G401 (cell line): ENCODE data around the gene TAGLN2. TPM values are rescaled to one million over a fixed set of nuclear protein-coding genes. Genes with fewer than 3 reads are reported as not detected.
A peak's percentile ranks its signal among the peaks of the same experiment; 100 is the strongest.

Experiments used
- DNase-seq: peaks from one replicate; pipeline ENCODE4 v3.0.0-alpha.2; 2015; ENCODE audit warnings: low spot score
- in situ Hi-C: cut with HindIII; loops from 2 replicates; pipeline ENCODE4 v1.10.0; 2016; ENCODE audit warnings: low sequenced_read_pairs, mixed read lengths
- total RNA-seq: library from RNA; depleted of rRNA; stranded (reverse); fragments of >200 nt; shearing (Covaris generic); gene quantifications from 2 replicates; pipeline ENCODE4 v1.2.3, GENCODE V29; 2014

Gene TAGLN2
- total RNA-seq, 1 experiment from 2014 or later = 27.1 TPM

DNA sequence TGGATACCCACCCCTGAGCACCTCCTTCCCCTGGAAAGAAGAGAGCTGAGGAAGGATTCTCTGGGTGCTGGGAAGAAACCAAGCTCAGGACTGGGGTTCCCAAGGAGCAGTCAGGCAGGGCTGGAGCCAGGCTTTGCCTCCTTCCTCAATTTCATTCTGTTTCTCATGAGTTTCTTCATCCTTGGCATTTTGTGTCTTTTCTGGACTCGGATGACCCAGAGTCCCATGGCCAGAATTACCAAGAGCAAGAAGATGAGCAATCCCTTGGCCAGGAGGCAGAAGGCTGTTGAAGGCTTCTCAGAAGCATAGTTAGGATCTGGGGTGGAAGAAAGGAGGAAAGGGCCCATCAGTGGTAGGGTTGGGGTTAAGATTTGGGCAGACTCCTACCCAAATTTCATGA, 26.2 kb upstream of the TAGLN2 start:
- no peak for DNase-seq
- in situ Hi-C loops = no loop called here

DNA sequence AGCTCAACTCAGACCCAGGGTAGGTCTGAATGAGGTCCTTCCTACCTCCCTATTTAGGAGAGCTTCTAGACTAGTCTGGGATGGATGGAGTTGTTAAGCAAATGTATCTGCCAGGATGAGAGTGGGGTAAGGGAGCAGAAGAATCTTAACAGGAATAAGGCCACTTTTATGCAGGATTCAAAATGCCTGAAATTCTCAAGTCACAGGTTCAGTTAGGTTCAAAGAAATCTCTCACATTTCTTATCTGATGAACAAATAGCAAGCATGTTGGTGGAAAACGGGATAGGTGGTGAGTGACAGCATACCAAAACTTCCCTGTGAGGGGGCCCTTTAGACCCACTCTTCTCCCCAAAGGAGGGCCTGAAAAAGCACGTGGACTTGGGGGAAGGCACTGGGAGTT, 25.7 kb upstream of the TAGLN2 start:
- DNase-seq = no peak
- in situ Hi-C loops = no loop called here

DNA sequence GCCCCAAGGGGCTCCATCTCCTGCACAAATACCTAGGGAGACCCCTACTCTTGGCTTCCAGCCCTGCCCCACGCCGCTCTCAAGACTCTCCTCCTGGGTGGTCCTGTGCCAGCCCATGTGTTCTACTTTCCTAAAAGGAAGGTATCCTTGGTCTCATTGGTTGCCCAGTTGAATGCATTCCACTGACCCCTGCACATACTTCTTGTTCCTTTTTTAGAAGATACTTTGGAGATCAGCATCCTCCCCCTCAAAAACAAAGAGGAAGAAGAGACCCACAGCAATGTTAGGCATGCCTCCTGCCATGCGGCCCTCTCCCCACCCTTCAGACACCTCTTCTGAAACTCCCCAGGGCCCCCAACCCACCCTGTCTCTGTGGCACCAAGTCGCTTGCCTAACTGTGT, 24.7 kb upstream of the TAGLN2 start:
- in situ Hi-C loops = no loop called here

DNA sequence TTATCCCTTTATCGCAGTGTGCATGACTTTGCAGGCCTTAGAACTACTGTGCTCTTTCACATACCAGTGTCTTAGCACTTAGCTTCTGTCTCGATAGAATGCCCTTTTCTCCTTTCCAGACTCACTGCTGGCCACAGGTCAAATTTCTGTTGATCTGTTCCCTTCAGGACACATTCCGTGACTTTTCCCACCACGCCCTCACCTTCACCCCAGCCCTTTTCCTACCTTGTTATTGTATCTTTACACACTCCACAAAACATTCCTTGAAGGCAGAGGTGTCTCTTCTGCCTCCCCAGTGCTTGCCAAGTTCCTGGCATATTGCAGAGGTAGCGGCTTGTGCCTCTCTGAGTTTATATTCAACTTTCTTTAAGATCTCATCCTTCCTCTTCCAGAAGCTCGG, 23.8 kb upstream of the TAGLN2 start:
- in situ Hi-C loops = no loop called here
- DNase-seq = no peak

More for the DNA sequence above, 24.7 kb upstream of the TAGLN2 start:
- no peak for DNase-seq

DNA sequence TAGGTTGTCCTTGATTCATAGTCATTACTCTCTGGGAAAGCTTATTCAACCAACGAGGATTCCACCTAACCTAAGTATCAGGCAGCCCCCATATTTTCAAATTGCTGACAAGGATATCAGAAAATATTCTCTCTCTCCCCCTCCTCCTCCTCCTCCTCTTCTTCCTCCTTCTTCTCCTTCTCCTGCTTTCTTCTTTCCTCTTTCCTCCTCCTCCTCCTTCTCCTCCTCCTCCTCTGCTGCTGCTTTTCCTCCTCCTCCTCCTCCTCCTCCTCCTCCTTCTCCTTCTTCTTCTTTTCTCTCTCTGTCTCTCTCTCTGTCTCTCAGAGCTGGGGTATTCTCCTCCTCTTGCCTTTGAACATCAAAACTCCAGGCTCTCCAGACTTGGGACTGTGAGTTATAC, 22.6 kb upstream of the TAGLN2 start:
- DNase-seq = no peak
- in situ Hi-C loops = no loop called here

DNA sequence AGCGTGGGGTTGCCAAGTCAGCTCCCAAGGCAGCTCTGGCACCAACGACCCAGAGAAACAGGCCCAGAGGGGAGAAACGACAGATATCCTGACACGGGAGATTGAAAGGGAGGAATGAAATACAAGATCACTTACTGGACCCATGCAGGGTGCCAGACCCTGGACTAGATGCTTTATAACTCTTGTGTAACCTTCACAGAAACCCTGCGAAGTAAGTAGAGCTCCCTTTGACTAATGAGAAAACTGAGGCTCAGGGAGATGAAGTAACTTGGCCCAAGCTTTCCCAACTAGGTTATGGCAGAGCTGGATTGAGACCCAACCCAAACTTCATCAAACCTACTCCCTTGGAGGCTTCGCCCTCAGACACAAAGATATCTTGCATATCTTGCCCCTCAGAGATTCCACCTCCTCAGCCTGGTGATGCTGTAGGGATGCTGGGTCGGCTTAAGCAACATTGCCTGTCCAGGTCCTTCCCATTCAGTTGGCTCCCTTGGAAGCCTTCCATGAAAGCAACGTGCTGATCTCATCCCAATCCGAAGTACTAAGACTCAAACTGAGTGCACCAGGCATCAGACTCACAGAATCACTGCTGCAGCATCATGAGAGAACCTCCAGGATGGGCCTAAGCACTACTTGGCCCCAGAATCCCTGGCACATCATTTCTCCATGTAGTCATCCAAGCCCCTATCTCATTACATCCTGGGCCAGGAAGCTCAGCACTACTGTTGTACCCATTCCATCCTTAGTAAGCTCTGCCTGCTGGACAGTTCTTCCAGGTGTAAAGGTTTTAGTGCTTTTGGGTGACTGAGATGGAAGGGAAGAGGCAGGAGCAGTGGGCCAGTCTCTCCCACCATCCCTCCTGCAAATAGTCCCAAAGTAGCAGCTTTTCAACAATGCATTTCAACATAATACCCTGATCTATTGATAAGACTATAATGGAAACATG, 21.2 kb upstream of the TAGLN2 start:
- peak; percentile 14 for DNase-seq
- in situ Hi-C loops = no loop called here

DNA sequence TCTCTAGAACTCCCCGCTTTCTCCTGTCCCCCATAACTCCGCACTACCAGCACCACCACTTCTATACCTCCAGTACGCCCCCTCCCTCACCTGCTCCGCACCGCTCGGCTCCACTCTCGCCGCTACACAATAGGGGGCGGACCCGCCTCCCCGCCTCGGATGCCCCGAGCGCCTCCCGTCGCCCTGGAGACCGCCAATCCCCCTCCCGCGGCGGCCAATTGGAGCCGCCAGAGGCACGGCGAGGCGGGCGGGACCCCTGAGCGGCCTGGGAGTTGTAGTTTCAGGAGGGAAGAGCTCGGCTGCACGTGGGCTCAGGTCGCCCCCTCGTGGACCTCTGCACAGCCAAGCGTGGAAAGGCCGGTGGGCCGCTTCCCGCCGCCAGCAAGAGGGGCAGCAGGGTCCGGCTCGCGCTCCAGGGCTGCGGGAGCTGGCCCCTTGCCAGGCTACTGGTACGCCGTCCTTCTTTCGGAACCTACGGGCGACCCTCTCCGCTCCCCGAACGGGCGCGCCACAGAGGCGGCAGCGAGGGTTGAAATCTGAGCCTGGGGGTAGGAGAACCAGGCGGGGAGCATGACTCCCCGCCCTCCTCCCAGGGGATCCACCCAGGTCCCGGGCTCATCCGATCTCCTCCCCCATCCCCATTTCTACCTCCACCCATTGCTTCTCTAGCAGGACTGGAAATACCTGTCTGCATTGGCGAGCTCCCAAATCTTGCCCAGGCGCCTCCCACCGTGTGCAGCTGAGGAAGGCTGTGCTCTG, 20.4 kb upstream of the TAGLN2 start, which contains the start of gene IGSF9:
TSS of gene IGSF9 (minus strand) at position 131 of the 759 bp plus-strand sequence. CDS start 2,159 bp downstream, outside the sequence.
- peak; percentile 81 for DNase-seq
- in situ Hi-C loops = no loop called here

DNA sequence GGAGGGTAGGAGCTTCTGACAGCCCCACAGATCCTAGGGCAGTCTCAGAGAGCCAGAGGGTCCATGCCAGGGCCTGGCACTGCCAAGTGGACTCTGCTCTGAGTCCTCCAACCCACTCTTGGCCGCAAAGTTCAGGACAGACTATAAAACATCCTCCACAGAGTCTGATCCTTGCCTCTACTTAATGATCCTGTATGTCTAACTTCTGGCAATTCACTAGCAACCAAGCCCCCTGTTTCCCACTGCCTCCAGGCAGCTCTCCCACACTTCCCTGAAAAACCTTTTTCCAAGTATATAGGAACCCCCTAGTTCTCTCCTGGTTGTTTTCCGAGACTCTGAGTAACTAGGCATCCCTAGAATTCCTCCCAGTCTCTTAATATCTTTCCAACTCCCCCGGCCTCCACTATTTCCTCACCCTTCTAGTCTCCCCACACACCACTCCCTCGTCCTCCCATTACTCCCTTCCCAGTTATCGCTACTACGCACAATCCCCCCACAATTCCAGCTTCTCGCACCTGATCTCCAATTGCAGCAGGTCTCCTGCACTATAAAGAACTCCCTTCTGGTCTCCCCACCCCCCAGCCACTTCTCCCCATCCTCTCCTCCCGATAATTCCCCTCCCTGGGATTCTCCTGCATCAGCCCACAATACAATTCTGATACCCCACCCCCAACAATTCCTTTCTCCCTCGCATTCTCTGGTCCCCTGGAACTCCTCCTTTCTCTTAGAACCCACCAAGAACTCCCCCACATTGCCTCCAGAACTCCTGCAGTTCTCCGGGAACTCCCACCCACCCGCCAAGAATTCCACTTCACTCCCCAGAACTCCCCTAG, 19.5 kb upstream of the TAGLN2 start:
- no peak for DNase-seq
- in situ Hi-C loops = no loop called here

DNA sequence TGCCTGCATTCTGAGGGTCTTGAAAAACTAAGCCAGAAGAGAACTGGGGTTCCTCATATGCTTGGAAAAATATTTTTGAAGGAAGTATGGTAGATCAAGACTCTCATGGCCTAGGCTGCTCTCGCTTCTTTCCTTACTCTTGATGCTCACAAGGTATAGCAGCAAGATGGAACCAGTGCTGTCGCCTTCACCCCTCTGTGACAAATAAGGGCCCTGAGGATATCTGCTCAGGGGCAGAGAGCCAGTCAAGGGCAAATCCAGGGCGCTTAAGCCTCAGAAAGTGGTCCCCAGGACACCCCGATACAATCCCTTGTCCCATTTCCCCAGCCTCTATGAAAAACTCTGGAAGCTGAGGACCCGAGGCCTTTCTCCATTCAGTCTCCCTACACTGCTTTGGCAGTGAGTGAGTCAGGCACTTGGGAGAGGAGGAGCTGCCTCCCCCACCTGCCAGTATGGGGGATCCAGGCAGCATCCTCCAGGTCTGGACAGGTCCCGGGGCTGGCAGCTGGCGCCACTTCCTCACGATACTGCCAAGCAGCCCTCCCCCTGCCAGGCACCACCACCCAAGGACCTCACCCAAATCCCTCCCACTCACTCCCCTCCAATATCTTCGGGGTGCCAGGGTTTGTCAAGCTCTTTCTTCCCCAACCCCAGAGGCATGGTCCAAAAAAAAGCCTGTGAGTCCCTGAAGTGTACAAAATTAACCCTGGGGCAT, 18.8 kb upstream of the TAGLN2 start:
- in situ Hi-C loops = no loop called here
- no peak for DNase-seq

DNA sequence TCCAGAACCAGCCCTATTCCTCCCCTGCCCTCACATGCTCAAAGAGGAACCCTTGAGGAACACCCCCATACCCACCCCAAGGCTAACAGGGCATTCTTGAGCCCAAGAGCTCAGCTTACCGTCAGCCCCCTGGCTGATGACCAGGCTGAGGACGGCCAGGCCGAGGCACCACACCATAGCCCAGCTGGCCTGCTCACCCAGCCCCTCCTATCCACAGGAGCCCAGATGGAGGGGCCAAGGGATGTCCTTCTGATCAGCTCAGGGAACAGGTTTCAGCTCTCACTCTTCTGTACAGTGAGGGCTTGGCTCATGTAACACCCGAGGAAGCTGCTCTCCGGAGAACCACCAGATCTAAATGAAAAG, 18.0 kb upstream of the TAGLN2 start:
- DNase-seq = no peak
- in situ Hi-C loops = no loop called here

DNA sequence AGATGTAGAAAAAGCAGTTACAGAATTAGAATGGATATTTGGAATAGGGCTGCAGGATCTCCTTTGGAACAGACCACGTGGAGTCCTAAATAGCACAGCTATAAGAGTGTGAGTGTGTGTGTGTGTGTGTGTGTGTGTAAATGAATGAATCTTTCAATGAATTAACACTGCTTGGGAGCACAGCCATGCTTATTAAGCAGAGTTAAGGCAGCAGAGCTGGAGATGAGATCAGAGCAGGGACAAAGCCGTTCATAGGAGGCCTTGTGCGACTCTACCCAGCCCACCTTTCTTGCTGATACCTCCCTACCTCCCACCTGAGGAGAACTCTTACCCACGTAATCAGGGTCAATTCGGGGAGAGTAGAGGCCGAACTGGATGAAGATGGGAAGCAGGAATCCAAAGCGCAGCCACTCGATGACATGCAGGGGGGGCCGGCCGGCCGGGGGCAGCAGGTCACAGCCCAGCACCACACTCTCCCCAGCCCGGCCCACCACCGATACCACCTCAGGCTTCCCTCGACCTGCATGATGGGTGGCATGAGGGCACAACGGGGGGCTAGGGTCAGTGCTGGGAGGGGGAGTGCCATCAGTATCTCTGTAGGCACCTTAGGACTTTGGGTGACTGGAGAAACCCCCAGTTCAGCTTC, 17.4 kb upstream of the TAGLN2 start:
- in situ Hi-C loops = no loop called here
- no peak for DNase-seq

DNA sequence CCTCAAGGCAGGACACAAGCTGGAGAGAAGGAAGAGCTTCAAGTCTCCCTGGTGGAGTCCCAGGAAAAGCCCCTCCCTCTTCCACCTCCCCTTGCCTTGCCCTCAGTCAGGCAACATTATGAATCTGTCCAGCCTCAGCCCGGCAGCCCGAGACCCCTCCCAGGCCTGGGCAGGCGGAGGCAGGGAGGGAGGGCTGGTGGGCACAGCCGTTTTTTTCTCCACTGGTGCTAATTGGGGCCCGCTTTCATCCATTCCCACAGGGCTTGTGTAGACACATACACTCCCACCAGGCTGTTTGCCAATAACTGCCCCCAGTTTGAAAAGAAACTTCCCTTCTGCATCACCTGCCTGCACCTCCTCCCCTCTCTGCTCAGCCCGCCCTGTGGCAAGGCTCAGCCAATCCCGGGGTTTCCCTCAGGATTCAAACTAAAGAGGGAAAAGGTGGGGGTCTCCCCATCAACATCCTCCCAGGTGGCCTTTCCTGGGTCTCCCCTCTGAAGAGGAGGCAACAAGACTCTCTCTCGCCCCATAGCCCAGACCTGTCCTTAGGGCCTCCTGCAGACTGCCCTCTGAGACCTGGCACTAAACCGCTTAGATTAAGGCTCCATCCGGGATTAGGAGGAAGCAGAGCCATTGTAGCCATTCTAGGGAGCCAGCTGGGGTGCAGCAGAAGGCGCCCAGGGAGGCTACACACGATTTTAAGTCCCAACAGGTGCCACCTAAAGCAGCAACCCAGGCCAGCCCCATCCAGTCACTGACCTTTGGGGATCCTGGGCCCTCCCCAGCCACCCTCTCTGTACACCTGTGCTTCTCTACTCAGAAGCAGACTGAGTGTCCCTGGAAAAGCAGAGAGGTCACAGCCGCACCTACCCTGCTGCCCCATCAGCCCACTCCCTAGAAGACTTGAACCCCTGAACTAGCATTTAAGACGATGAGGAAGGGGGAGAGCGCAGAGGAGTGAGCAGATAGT, 16.6 kb upstream of the TAGLN2 start:
- DNase-seq = no peak
- in situ Hi-C loops = no loop called here

DNA sequence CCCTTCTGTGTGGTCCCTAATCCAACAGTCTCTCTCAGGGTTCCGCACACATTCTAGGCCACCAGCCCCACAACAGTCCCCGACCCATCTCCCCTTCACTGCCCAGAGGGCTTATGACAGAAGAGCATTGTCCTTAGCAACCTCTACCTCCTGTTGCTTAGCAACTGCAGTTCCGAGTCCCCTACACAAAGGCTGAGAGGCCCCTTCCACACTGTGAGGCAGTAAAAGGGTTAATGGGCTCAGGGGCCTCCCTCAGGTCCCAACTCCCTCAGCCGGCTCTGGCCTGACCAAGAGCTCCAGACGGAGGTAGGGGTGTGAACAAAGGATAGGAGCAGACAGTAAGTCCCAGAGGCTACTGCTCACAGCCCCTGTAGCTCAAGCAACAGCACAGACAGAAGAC, 15.8 kb upstream of the TAGLN2 start:
- in situ Hi-C loops = no loop called here
- no peak for DNase-seq

DNA sequence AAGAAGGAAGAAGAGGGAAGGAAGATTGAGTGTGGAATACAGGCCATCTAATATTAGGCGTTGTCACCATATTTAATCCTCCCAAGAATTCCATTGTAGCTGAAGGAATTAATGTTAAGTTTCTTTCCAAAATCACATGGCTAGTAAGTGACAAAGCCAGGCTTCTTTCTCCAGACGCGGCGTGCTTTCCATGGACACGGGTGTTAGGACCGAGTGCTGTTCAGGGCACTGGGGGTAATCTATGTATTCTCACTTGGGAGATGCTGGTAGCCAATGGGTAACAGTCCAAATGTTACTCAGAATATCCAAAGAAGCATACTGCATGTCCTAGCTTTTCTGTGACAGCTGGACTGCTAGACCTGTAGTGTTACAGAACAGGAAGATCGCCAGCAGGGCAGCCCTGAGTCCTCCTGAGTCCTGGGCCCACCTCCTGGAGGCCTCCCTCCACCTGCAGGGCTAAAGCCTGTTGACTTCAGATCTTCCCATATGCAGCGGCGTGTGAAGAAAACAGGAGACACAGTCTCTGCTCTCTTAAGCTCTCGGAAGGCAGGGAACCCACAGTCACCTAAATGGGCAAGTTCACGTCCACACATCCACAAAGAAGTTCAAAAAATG, 14.8 kb upstream of the TAGLN2 start:
- DNase-seq = peak; percentile 53
- in situ Hi-C loops = no loop called here

DNA sequence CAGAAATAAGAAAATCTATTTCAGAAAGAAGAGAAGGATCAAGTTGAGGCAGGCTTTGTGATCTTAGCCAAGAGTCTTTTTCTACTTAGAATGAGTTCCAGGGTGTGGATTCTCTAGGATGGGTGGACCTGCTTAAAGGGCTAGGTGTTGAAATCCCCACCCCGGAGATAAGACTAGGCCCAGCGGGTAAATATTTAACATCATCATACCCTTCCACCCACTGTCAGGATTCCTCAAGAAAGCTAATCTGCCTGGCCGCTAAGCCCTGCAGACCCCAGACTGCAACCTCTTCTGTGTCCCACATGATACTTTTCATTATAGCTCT, 14.3 kb upstream of the TAGLN2 start:
- in situ Hi-C loops = no loop called here
- DNase-seq = no peak

DNA sequence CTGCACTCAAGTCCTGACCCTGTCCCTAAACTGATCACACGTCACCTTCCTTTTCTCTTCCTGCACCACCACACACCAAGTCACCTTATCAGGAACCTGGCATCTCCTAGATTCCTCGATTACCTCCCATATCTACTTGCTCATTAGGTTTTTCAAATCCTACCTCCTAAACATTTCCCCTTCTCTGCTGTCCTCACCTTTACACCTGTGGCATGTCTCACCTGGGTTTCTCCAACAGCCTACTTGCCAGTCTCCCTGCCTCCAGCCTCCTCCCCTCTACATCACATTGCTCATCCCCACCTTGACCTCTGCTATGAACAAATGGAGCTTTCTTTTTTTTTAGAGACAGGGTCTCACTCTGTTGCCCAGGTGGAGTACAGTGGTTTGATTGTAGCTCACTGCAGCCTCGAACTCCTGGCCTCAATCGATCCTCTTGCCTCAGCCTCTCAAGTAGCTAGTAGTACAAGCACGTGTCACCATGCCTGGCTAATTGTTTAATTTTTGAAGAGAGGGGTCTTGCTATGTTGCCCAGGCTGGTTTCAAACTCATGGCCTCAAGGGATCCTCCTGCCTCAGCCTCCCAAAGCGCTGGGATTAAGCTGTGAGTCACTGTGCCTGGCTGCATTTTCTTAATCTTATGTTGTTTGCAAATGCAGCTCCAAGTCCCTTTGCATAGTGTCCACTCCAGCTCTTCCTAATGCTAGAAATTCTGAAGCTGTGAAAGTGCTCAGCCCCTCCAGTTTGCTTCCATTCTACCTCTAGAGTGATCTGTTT, 13.8 kb upstream of the TAGLN2 start:
- no peak for DNase-seq
- in situ Hi-C loops = no loop called here
